Germinal center (tissue), 1 donor: ENCODE results near the gene HOXD4.

Experiments used
- DNase-seq: peaks from one replicate; pipeline ENCODE4 v3.0.0; 2012; ENCODE audit warnings: mixed read lengths, low spot score

HOXD4 gene

DNA sequence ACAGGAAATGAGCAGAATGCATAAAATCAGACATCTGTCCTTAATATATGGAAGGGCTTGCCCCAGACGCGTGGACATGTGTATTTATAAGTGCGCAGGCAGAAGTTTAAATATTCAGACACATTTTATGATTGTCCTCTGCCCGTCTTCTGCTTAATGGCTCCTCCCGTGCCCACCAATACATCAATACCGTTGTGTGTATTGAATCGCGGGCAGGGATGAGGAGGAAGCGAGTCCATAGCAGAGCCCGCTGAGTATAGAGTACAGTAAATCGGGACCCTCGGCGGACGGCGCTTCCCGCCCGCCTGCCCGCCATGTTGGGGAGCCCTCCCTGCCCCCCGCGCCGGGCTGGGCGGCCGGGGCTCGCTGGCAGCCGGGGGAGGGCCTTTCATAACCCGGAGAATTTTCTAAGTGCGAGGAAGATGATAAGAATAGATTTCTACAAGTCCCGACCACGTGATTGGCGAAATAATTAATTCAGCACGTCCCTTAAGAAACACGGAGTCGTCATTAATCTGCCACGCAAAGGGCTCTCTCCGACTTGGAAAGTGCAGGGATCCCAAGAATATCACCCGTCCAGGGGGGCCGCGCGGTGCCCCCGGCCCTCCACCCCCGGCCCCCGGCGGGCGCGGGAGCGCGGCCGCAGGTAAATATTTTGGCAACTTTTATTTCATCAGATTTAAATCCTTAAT lies 5.6 kb downstream of the HOXD4 start, which contains the start of gene HOXD3:
TSS of gene HOXD3 (plus strand) at position 501 of the 692 bp plus-strand sequence. CDS start 11,808 bp downstream, outside the sequence.
- no peak for DNase-seq

DNA sequence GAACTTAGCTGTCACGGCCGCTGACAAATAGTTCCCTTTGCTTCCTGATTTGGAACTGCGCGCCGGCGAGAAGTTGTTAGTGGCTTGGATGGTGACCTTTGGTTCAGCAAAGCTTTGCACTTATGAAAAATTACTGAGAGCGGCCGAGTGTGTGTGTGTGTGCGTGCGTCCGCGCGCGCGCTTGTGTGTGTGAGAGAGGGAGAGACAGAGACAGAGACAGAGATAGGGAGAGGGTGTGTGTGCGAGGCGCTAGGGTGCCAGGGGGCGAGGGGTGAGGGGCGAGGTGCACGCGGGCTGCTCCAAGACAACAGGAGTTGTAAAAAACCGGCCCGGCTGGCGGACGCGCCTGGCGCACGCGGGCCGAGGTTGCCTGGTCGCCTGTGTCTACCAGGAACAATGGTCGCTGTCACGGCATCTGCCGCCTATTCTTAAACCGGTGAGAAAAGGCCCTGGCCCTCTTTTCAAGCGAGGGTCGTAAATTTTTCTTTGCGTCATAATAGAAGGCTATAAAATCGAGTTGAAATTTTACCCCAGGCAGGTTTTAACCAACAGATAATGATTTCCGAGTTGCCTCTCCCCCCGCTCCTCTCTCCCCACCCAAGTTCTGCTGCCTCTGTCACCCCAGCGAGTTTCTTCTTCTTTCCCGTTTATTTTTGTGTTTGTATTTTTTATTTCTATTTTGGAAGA lies 6.3 kb downstream of the HOXD4 start:
- no peak for DNase-seq

DNA sequence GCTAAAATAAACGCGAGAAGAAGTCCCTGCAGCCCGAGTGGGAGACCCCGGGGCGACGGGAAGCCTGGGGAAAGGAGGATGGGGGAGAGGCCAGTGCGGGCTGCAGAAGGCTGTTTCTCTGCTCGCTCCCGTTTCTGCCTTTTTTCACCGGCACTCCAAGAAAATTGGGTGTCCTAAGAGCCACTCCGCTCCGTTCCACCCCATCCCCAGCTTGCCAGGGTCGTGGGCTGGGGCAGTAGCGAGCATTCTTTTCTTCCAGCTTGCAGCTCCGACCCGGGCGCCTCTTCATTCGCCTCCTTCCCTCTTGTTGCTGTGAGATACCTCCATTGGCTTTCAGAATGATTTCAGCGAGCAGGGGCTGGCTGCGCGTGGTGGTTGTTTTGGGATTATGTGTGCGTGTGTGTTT lies 6.8 kb downstream of the HOXD4 start:
- no peak for DNase-seq

DNA sequence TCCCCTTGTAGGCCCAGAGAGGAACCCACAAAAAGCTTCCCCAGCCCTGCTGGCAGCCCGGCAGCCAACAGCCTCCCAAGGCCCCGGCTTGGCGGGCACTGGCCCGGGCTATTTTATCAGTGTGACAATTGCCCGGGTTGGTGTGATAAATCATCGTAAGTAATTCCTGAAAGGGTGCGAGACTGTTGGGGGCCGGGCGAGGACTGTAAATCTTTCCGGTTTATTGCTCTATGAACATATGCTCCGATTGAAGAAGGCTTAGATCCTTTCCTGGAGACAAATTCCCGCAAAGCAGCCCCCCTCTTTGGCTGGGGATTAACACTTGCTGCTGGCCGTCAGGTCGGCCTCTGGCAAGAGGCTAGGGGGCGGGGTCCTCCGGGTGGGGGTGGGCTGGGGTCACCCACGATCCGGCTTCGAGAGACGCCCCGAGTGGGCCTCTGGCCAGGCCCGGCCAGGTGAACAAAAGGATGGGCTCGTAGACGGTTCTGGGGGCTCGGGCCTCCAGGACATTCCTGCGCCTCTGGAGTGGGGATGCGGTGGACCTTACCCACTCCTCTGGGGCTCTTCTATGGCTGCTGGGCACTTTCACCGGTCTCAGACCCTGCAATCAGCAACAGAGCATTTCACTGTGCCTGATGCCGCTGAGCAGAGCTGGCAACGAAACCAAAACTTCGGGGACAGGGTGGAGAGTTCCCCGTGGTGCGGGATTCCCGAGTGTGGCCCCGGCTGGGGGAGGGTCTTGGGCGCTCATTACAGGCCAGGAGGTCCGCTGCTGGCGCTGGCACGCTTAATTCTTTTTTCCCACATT lies 7.7 kb downstream of the HOXD4 start:
- no peak for DNase-seq

DNA sequence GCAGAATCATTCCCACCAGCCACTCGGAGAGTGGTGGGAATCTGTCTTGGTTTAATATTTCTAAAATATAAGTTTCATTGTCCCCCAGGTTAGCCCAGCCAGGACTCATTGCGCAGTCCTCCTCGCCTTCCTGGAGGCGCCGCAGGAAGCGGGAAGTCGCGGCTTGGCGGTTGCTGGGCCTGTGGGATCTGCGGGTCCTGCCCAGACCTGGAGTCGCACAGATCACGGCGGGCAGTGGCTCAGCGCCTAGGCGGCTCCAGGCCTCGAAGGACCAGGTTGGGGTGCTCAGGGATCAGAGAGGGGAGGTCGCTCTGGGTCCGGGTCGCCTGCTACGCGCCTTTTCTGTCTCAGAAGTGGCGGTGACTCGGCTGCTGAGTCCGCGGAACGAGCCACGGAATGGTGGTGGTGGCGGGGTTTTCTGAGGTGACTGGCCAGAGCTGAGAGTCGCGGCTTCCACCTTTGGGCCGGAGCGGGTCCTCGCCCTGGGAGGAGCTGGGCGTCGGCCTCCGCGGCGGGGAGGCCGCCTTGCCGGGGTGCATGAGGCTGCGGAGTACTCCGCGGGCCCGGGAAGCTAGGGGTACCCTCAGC lies 8.4 kb downstream of the HOXD4 start:
- no peak for DNase-seq

DNA sequence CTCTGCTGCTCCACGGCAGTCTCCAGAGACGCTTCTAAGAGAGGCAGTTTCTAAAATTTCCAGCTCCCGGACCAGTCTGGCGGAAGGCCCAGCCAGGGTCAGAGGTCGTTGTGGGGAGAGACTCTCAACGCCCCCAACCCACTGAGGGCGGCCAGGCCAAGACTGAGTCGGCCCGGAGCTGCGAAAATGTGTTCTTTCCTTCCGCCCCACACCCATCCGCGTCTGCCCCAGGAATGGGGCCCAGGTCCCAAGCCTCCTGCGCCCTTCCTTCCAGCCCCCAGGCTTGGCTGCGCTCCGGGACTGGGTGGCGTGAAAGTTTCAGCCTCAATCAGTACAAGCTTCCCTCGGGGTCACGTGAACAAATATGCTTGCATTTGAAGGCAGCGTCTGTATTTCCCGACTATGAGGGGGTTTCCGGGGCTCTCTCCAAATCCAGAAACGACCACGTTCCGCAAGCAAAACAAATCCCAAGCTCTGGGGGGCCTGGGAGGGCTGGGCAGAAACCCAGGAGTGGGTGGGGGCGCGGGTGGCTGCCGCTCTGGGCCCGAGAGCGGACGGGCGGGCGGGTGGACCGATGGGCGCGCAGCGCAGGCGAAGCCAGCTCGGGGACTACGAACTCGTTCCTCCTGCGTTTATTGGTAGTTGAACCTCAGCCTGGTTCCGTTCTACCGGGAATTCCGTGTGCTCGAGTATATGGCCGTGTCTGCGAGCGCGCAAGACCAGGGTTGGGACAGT lies 9.1 kb downstream of the HOXD4 start:
- DNase-seq = no peak

DNA sequence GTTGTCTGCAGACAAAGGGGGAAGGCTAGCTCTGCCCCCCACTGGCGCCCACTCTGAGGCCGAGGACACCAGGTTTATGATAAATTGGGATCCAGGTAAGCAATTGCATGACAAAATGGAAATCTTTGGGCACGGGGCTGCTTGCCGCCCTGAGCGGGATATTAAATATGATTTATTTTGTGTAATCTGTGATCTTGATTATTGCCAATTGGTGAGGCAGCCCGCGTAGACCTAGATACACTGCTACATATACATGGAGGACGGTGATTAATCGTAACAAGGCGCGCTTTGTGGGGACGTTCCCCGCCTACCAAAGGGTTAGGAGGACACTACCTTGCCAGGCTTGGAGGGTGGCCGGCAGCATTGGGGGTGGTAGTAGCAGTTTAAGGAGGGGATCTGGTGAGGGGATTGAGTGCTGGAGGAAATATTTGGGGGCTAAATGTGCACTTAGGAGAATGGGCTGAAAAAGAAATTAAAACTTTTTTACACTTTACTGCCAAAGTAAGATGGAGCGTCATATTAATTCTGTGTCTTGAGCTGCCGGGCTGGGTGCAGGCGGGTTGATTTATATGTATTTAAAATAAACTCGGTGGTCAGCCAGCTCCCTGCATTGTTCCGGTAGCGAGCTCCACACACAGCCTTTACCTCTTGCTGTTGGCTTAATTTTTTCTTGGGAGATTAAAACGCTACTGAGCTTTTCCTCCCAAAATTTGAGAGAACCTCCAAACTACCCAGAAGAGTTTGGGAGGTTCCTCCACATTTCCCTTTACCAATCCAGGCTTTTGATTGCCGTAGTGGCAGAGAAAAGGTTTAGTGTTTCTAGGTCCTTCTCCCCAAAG lies 9.9 kb downstream of the HOXD4 start:
- DNase-seq = no peak

DNA sequence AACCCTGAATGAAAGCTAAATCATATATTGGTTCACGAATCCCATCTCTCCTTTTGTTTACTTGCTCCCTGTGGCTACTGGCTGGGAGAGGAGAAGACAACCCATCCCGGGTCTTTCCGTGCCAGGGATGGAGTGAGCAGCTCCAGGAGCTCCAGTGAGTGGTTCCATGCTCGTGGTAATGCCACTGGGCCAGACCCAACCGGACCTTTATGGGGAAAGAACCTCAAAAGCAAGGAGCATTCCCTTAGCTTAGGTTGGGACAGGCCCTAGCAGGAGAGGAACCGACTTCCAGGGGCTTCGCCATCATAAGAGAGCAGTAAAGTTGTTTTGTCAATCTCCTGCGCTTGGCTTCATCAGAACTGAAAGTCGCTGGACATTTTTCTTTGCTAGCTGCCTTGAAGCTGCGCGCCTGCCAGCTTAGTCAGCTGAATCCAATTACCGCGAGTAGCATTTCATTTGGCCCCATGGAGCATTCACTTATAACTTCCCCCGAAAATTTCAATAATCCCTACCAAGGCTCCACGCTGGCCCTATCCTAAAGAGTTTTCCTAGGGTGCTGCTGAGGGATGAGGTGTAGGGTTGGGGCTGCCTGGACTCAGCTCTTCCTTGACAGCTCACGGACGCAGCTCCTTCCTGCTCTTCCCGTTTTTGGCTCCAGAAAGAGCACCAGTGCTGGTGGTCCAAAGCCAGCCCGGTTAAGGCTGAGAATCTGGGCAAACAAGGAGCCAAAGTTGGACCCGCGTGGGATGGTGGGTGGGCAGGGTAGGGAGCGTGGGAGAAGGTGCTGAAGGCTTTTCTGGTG lies 10.7 kb downstream of the HOXD4 start:
- DNase-seq = no peak

DNA sequence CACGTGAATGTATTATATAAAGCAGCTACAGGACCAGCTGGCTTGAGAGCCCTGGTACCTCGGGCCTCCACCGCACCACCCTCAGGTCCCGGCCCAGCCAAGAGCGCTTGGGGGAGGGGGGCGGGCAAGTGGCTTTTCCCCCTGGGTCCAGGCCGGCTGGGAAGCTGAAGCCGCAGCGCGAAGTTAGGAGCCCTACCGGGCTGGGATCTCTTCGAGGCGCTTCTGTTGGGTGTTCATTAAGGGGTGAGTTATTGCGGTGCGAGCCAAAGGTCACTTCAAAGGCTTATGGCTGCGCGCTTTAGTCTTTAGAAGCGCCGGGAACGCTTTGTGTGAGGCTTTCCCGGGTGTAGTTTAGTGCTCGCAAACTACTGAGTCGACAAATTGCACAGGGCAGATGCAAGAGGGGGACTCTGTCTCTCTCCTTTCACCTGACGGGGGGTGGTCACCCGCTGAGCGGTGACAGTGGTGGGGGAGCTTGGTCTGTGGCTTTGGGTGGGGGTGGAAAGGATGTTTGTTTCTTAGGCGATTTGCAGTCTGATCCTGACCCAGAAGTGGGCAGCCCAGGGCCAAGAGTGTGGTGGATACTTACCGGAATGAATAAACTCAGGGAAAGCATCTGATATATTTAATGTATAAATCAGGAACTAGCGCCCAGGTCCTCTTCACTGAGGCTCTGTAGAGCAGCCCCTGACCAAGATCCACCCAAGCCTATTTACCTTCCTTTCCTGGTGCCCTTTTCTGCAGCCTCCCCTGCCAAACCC lies 11.7 kb downstream of the HOXD4 start:
- DNase-seq = no peak

DNA sequence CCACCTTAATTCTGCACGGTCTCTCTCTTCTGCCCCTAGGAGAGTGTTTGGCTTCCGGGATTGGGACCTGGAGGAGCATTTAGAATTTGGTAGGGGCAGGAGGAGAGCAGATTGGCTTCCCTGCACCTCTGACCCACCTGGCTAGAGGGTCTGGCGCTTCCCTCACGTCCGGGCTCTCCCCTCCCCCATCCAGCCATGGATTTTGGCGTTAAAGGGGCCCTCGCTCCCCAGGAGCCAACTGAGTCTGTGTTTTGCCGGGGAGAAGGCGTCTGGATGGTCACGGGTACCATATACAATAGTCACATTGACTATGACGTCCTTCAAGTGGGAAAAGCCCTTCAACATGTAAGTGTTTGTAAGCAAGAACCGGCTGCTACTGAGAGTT lies 12.3 kb downstream of the HOXD4 start:
- DNase-seq = no peak

DNA sequence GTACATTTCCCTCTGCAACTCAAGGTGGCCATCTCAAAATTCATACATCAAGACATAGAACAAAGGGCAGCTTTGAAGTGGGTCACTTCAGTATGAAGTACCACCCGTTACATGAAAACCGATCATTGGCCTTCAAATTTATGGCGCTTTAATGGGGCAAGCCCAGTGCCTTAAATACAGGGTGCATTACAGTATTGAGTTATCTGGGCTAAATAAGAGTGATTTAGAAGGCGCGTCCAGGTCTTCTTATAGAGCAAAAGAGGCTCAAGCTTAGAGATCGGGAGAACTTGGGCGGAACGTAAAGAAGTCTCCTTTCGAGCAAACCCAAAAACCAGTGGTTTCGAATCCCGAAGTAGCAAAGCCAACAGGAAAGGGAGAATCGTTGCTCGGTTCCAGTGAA lies 12.9 kb downstream of the HOXD4 start:
- DNase-seq = no peak

DNA sequence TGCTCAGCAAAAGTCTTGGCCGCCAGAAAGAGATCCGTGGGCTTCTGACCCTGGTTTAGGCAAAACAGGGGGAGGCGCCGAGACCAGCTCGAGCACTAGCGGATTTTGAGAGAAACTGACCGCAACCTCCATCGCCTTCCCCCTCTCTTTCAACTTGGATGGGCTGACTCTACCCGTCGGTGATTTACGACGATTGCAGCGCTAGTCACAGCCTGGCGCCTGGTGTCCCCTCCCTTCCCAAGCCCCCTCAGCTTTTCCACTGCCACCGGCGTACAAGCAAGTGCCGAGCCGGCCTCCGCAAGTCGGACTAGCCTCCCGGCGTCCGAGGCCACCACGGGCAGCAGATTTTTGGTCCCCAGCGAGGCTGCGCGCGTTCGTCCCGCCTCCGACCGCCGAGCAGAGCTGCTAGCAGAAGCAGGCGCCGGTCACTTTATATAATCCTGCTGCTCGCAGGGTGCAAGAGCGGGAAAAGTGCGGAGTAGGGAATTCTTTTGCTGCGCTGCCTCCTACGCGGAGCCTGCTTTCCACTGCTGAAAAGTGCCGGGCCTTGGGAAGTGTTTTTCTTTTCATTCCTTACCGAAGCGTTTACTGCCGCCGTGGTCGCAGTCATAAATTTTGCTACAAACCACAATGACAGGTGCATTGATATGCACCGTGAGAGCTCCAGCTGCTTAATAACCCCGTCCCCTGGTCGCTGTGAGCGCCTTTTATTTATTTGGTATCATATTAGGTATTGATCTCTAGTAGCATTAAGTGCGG lies 13.4 kb downstream of the HOXD4 start:
- DNase-seq = no peak

DNA sequence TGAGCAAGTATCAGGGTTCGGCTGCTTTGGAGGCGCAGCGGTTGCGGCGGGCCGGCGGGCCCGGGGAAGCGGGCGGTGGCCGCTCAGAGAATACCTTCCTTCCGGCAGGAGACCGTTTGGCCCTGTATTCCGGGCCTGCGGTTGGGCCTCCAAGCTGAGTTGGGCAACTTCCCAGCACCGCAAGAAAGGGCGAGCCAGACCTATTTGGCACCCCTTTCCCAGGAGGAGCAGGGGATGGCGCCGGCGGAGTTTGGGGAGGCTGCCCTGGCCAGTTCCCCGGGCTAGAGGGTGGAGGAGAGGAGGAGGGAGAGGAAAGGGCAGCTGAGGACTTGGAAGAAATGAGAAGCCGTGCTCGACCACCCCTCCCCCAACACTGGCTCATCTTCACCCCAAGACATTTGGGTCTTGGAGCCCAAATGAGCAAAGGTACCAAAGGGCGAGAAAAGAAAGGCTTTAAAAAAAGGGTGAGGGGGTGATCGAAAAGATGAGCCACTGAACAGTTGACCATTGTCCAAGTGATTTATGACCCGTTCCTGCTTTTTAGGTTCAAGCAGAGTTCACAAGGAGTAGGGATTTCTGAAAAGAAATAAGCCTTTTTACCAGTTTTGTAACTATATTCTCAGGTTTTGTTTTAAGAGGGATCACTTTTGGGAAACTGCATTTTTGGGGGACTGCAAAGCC lies 14.2 kb downstream of the HOXD4 start:
- no peak for DNase-seq

DNA sequence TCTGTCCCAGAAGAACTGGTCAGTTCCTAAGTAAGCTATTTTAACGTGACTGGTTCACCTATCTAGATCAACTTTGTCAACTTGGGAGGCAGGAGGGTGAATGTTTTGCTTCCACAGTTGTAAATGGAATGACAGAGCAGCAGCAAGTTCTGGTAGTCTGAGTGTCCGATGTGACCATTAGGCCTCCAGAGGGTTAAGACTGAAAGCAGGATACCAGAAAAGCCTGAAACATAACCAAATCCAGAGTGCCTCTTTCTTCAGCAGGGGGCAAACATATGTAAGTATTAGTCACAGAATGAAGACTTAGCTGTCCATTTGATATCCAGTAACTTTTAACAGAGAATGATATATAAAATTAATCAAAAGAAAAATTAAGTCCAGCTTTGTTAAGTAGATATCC lies 14.9 kb downstream of the HOXD4 start:
- DNase-seq = no peak

DNA sequence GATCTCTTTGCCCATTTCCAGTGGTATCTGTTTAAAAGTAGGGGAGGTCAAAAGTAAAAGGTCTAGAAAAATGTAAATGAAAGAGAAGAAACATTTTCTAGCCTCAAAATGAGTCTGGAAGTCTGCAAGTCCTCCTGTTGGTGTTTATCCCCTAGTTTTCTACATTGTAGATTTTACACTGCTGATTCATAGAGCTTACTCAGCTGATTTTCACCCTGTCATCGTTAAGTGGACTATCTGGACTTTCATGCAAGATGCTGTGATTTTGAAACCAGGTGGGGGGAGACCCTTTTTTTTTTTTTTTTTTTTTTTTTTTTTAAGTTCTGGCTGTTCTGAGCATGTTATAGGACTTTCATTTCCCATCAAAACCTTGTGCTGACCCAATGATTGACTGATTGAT lies 16.0 kb downstream of the HOXD4 start:
- DNase-seq = no peak

DNA sequence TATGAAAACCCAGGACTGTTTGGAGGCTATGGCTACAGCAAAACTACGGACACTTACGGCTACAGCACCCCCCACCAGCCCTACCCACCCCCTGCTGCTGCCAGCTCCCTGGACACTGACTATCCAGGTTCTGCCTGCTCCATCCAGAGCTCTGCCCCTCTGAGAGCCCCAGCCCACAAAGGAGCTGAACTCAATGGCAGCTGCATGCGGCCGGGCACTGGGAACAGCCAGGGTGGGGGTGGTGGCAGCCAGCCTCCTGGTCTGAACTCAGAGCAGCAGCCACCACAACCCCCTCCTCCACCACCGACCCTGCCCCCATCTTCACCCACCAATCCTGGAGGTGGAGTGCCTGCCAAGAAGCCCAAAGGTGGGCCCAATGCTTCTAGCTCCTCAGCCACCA lies 17.8 kb downstream of the HOXD4 start:
- no peak for DNase-seq

DNA sequence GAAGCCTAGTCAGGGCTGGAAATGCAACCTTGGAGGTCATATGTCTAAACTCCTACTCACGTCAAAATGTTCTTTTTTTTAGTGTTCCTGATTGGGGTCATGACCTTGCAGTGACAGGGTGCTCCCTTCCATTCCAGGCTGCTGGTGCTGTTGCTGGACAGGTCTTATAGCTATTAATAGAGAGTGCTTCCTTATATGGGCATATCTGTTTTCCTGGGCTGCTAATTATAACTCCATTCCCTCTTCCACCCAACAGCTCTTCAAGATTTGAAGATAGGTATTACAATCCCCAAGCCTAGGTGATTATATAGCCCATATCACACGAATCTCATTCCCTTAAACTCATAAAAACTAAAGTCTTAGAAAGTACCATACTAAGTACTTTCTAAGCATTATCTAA lies 18.4 kb downstream of the HOXD4 start:
- no peak for DNase-seq
